ENCODE measurements around the gene TIGD6.

TIGD6 gene

GRCh38 chr5:149959406-149960236, 40.8 kb downstream of the TIGD6 start:
- peak overlapping the region; percentile 74 for H3K4me2 ChIP-seq (ENCODE audit: low read length)
- H3K9me3 ChIP-seq (ENCODE audit: low read length) = no peaks in the 10 kb centered on the region
- H3F3A ChIP-seq (ENCODE audit: insufficient read depth, low read length) = no peaks in the 10 kb centered on the region
- H3K27me3 ChIP-seq (ENCODE audit: insufficient read depth, low read length) = no peaks in the 10 kb centered on the region
- no peaks in the 10 kb centered on the region for H3K9me2 ChIP-seq (ENCODE audit: low read depth, low read length)
- H3K27ac ChIP-seq (ENCODE audit: low read depth, low read length, poor library complexity, severe bottlenecking) = no peak overlapping the region
- H3K9ac ChIP-seq (ENCODE audit: low read length) = peak overlapping the region; percentile 55
- H3K79me2 ChIP-seq (ENCODE audit: insufficient read depth, low read length) = no peaks in the 10 kb centered on the region
- no peaks in the 10 kb centered on the region for H3K36me3 ChIP-seq (ENCODE audit: insufficient read depth, low read length)
- peaks cover 24% of the 10 kb centered on the region for H3K4me1 ChIP-seq (ENCODE audit: insufficient read depth, low read length, severe bottlenecking)
- H3K4me3 ChIP-seq (ENCODE audit: low read depth, low read length, poor library complexity, severe bottlenecking) = peak overlapping the region; percentile 74
- peak overlapping the region; percentile 71; the same call in 1 of the 2 replicates for H2AFZ ChIP-seq (ENCODE audit: low read length)
- TF ChIP-seq CTCF (IDR thresholded peaks at IDR 0.05; ENCODE audit: low read length) (peak; percentile 95), EZH2 (IDR thresholded peaks at IDR 0.05; ENCODE audit: borderline replicate concordance, low read length) (no peak)
- H4K20me1 ChIP-seq (ENCODE audit: insufficient read depth, low read length) = no peaks in the 10 kb centered on the region

- H3K4me2 ChIP-seq (ENCODE audit: low read length) = no peak overlapping the region
- no peak overlapping the region for H3K27ac ChIP-seq (ENCODE audit: low read depth, low read length, poor library complexity, severe bottlenecking)
- H4K20me1 ChIP-seq (ENCODE audit: insufficient read depth, low read length) = no peaks in the 10 kb centered on the region
- H3K9me2 ChIP-seq (ENCODE audit: low read depth, low read length) = no peaks in the 10 kb centered on the region
- no peaks in the 10 kb centered on the region for H3F3A ChIP-seq (ENCODE audit: insufficient read depth, low read length)
- no peak overlapping the region for H3K4me3 ChIP-seq (ENCODE audit: low read depth, low read length, poor library complexity, severe bottlenecking)
- no peak overlapping the region for H3K9ac ChIP-seq (ENCODE audit: low read length)
- H3K27me3 ChIP-seq (ENCODE audit: insufficient read depth, low read length) = no peaks in the 10 kb centered on the region
- H3K79me2 ChIP-seq (ENCODE audit: insufficient read depth, low read length) = no peaks in the 10 kb centered on the region
- H3K36me3 ChIP-seq (ENCODE audit: insufficient read depth, low read length) = no peaks in the 10 kb centered on the region
- TF ChIP-seq EZH2 (IDR thresholded peaks at IDR 0.05; ENCODE audit: borderline replicate concordance, low read length) (no peak), CTCF (IDR thresholded peaks at IDR 0.05; ENCODE audit: low read length) (no peak)
- no peak overlapping the region for H2AFZ ChIP-seq (ENCODE audit: low read length)
- H3K9me3 ChIP-seq (ENCODE audit: low read length) = no peaks in the 10 kb centered on the region
- H3K4me1 ChIP-seq (ENCODE audit: insufficient read depth, low read length, severe bottlenecking) = peaks cover 24% of the 10 kb centered on the region
Measured at GRCh38 chr5:149957855-149958254, 42.6 kb downstream of the TIGD6 start.

- no peaks in the 10 kb centered on the region for H3K9me3 ChIP-seq (ENCODE audit: low read length)
- no peaks in the 10 kb centered on the region for H3K27me3 ChIP-seq (ENCODE audit: insufficient read depth, low read length)
- H3K9me2 ChIP-seq (ENCODE audit: low read depth, low read length) = no peaks in the 10 kb centered on the region
- H3F3A ChIP-seq (ENCODE audit: insufficient read depth, low read length) = no peaks in the 10 kb centered on the region
- H3K4me1 ChIP-seq (ENCODE audit: insufficient read depth, low read length, severe bottlenecking) = peaks cover 16% of the 10 kb centered on the region
- H3K4me3 ChIP-seq (ENCODE audit: low read depth, low read length, poor library complexity, severe bottlenecking) = no peak overlapping the region
- no peaks in the 10 kb centered on the region for H4K20me1 ChIP-seq (ENCODE audit: insufficient read depth, low read length)
- no peak overlapping the region for H3K9ac ChIP-seq (ENCODE audit: low read length)
- H2AFZ ChIP-seq (ENCODE audit: low read length) = no peak overlapping the region
- no peak for TF ChIP-seq EZH2 (IDR thresholded peaks at IDR 0.05; ENCODE audit: borderline replicate concordance, low read length)
- no peak for TF ChIP-seq CTCF (IDR thresholded peaks at IDR 0.05; ENCODE audit: low read length)
- no peak overlapping the region for H3K27ac ChIP-seq (ENCODE audit: low read depth, low read length, poor library complexity, severe bottlenecking)
- H3K79me2 ChIP-seq (ENCODE audit: insufficient read depth, low read length) = no peaks in the 10 kb centered on the region
- H3K4me2 ChIP-seq (ENCODE audit: low read length) = no peak overlapping the region
- no peaks in the 10 kb centered on the region for H3K36me3 ChIP-seq (ENCODE audit: insufficient read depth, low read length)
Measured at GRCh38 chr5:149956685-149957084, 43.8 kb downstream of the TIGD6 start.
